ENCODE results near the gene PTPRA.

DNA sequence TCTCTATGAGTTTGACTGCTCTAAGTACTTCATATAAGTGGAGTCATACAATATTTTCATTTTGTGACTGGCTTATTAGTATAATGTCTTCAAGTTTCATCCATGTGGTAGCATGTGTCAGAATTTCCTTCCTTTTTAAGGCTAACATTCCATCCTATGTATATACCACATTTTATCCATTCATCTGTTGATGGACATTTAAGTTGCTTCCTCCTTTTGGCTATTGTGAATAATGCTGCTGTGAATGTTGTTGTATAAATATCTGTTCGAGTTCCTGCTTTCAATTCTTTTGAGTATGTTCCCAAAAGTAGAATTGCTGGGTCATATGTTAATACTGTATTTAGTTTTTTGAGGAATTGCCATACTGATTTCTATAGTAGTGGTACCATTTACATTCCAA lies 79.5 kb downstream of the PTPRA start:
- TF ChIP-seq, protein P1, sequence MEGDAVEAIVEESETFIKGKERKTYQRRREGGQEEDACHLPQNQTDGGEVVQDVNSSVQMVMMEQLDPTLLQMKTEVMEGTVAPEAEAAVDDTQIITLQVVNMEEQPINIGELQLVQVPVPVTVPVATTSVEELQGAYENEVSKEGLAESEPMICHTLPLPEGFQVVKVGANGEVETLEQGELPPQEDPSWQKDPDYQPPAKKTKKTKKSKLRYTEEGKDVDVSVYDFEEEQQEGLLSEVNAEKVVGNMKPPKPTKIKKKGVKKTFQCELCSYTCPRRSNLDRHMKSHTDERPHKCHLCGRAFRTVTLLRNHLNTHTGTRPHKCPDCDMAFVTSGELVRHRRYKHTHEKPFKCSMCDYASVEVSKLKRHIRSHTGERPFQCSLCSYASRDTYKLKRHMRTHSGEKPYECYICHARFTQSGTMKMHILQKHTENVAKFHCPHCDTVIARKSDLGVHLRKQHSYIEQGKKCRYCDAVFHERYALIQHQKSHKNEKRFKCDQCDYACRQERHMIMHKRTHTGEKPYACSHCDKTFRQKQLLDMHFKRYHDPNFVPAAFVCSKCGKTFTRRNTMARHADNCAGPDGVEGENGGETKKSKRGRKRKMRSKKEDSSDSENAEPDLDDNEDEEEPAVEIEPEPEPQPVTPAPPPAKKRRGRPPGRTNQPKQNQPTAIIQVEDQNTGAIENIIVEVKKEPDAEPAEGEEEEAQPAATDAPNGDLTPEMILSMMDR (IDR thresholded peaks at IDR 0.05) = no peak
- no peak for TF ChIP-seq POLR2A (IDR thresholded peaks at IDR 0.05)
